Stomach (tissue), 4 donors: ENCODE measurements around the gene PHRF1.

ENCODE experiments used
- EP300 ChIP-seq: sonication (generic); formaldehyde crosslinking; IDR thresholded peaks from one replicate; pipeline ENCODE4 v1.6.1; 2017; ENCODE audit warnings: antibody characterized with exemption
- TF ChIP-seq, protein P1 (sequence below), 7 experiments: fragments of 450-650 bp in 4 of 7; fragments of 200-600 bp in 3 of 7; sonication (generic) in 3 of 7; IDR thresholded peaks; one replicate each; pipeline ENCODE4 v1.5.1; 2016 to 2019; ENCODE audit warnings: antibody characterized with exemption in 7 of 7, control low read depth in 2 of 7, mild to moderate bottlenecking in 1 of 7

DNA sequence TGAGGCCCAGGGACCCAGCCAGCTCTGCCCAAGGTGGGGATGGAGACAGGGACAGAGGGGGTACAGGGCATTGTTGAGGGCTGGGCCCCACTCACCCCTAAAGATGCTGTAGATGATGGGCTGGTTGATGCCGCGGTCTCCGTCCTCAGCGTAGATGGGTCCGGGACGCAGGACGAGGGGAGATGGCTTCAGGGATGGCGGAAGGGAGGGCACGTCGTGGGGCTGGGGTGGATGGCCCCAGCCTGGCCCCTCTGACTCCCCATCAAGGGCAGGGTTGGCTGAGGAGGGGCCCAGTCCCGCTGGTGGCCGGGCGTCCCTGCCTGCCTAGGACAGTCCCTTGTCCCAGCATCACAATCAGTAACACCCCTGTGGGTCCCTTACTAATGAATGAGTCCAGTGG, 43.9 kb downstream of the PHRF1 start:
- TF ChIP-seq, protein P1, sequence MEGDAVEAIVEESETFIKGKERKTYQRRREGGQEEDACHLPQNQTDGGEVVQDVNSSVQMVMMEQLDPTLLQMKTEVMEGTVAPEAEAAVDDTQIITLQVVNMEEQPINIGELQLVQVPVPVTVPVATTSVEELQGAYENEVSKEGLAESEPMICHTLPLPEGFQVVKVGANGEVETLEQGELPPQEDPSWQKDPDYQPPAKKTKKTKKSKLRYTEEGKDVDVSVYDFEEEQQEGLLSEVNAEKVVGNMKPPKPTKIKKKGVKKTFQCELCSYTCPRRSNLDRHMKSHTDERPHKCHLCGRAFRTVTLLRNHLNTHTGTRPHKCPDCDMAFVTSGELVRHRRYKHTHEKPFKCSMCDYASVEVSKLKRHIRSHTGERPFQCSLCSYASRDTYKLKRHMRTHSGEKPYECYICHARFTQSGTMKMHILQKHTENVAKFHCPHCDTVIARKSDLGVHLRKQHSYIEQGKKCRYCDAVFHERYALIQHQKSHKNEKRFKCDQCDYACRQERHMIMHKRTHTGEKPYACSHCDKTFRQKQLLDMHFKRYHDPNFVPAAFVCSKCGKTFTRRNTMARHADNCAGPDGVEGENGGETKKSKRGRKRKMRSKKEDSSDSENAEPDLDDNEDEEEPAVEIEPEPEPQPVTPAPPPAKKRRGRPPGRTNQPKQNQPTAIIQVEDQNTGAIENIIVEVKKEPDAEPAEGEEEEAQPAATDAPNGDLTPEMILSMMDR (IDR thresholded peaks at IDR 0.05) = no peak
- no peak for TF ChIP-seq EP300
